Activated CD8-positive, alpha-beta T cell treated with anti-CD3 and anti-CD28 coated beads for 36 hours (primary cell): Measurements from ENCODE around the gene KIAA0753. TPM values are rescaled to one million over a fixed set of nuclear protein-coding genes. Genes with fewer than 3 reads are reported as not detected.

Source experiments
- ATAC-seq: fragments of 200-7000 bp; cut with Tn5 transposase; one replicate; pipeline ENCODE4 v1.10.0; 2021; ENCODE audit warnings: mild to moderate bottlenecking, moderate library complexity
- CTCF ChIA-PET: fragments of 350-600 bp; sonication (Branson Sonifier 250); formaldehyde crosslinking; loops from one replicate; lab custom pipeline; 2021; ENCODE audit warnings: antibody characterized with exemption; lab: Charles Lee
- POLR2A ChIA-PET: fragments of 350-600 bp; sonication (Branson Sonifier 250); formaldehyde crosslinking; loops from one replicate; lab custom pipeline; 2021; ENCODE audit warnings: antibody characterized with exemption; lab: Charles Lee
- DNase-seq: peaks from one replicate; pipeline ENCODE4 v3.0.0-alpha.2; 2020
- H3K27ac Mint-ChIP-seq: one replicate; pipeline ENCODE4 v1.8.0; 2021; ENCODE audit warnings: mild to moderate bottlenecking, mixed read lengths
- H3K27me3 Mint-ChIP-seq: one replicate; pipeline ENCODE4 v1.8.0; 2021; ENCODE audit warnings: mixed read lengths
- H3K36me3 Mint-ChIP-seq: one replicate; pipeline ENCODE4 v1.8.0; 2021; ENCODE audit warnings: low read depth, mixed read lengths
- H3K4me1 Mint-ChIP-seq: one replicate; pipeline ENCODE4 v1.8.0; 2021; ENCODE audit warnings: low read depth, mixed read lengths
- H3K4me3 Mint-ChIP-seq: one replicate; pipeline ENCODE4 v1.8.0; 2021; ENCODE audit warnings: mild to moderate bottlenecking, moderate library complexity, mixed read lengths
- H3K9me3 Mint-ChIP-seq: one replicate; pipeline ENCODE4 v1.8.0; 2021; ENCODE audit warnings: mixed read lengths
- CTCF ChIP-seq: fragments of 200-600 bp; IDR thresholded peaks from one replicate; pipeline ENCODE4 v1.8.0; 2022; ENCODE audit warnings: antibody characterized with exemption, mild to moderate bottlenecking
- intact Hi-C: fragments of 100-400 bp; cut with micrococcal nuclease; formaldehyde crosslinking; loops from one replicate; pipeline ENCODE4 v1.10.0; 2022
- total RNA-seq, 2 experiments: library from RNA; stranded (reverse); gene quantifications; one replicate each; pipeline ENCODE4 v1.2.3, GENCODE V29; 2021

The KIAA0753 gene
- total RNA-seq, 2 experiments from 2014 or later: 16.5 to 17.3 TPM

GRCh38 chr17:6558276-6558675, 82.2 kb downstream of the KIAA0753 start:
- ATAC-seq (no peak), DNase-seq (no peak)
- no peaks in the 10 kb centered on the region for H3K9me3 Mint-ChIP-seq
- no peak overlapping the region for H3K4me3 Mint-ChIP-seq
- peaks cover 8% of the 10 kb centered on the region for H3K4me1 Mint-ChIP-seq
- intact Hi-C loops: no loop called here
- POLR2A ChIA-PET: no interaction called here
- TF ChIP-seq CTCF: no peak
- H3K27ac Mint-ChIP-seq: no peak overlapping the region
- CTCF ChIA-PET: interaction anchor here (1.4 kb wide), 1 partner anchor 85 kb away, joined by 3 read pairs; no protein-coding TSS in a partner anchor
- H3K36me3 Mint-ChIP-seq: no peaks in the 10 kb centered on the region
- peaks cover 51% of the 10 kb centered on the region for H3K27me3 Mint-ChIP-seq

- Mint-ChIP-seq H3K36me3 (no peaks in the 10 kb centered on the region), H3K27ac (no peak overlapping the region), H3K27me3 (peaks cover 46% of the 10 kb centered on the region), H3K4me1 (peaks cover 8% of the 10 kb centered on the region), H3K9me3 (no peaks in the 10 kb centered on the region), H3K4me3 (no peak overlapping the region)
- ChIA-PET POLR2A (no interaction called here), CTCF (interaction anchor here (1.4 kb wide), 1 partner anchor 84 kb away, joined by 3 read pairs; no protein-coding TSS in a partner anchor)
- ATAC-seq: no peak
- no peak for TF ChIP-seq CTCF
- intact Hi-C loops: no loop called here
- DNase-seq: no peak
Measured at GRCh38 chr17:6557040-6557438, 83.5 kb downstream of the KIAA0753 start.

GRCh38 chr17:6556121-6557039, 84.1 kb downstream of the KIAA0753 start, which contains the start of gene PITPNM3:
PITPNM3 (minus strand) TSS chr17:6556555; CDS start chr17:6556406, 149 bp downstream.
- Mint-ChIP-seq H3K27ac (no peak within 1 kb of the TSS), H3K9me3 (no peaks in the 10 kb centered on the region), H3K4me3 (peak within 1 kb of the TSS; percentile 45), H3K4me1 (peaks cover 8% of the 10 kb centered on the region), H3K36me3 (no peaks in the 10 kb centered on the region), H3K27me3 (peaks cover 45% of the 10 kb centered on the region)
- ChIA-PET POLR2A (no interaction called here), CTCF (no interaction called here)
- intact Hi-C loops: no loop called here
- no peak for TF ChIP-seq CTCF
- DNase-seq (no peak), ATAC-seq (no peak)

- ATAC-seq: peak; percentile 86
- H3K9me3 Mint-ChIP-seq: no peaks in the 10 kb centered on the region
- H3K36me3 Mint-ChIP-seq: no peaks in the 10 kb centered on the region
- intact Hi-C loops: no loop called here
- no peak overlapping the region for H3K27ac Mint-ChIP-seq
- peaks cover 8% of the 10 kb centered on the region for H3K4me1 Mint-ChIP-seq
- H3K27me3 Mint-ChIP-seq: peaks cover 45% of the 10 kb centered on the region
- CTCF ChIA-PET: no interaction called here
- TF ChIP-seq CTCF: no peak
- POLR2A ChIA-PET: no interaction called here
- peak overlapping the region; percentile 45 for H3K4me3 Mint-ChIP-seq
- DNase-seq: peak; percentile 46
Measured at GRCh38 chr17:6555331-6556120, 85.0 kb downstream of the KIAA0753 start.
